Transverse colon (tissue), 4 donors: ENCODE measurements around the gene TAC3. TPM values are rescaled to one million over a fixed set of nuclear protein-coding genes. Genes with fewer than 3 reads are reported as not detected.

Experiments used
- DNase-seq: peaks from one replicate; pipeline ENCODE4 v3.0.0-alpha.2; 2019
- H3K27ac ChIP-seq, 4 donors: fragments of 200-600 bp; sonication (generic); 2 replicates each; pipeline ENCODE4 v1.5.1; 2016 to 2018; ENCODE audit warnings: inconsistent platforms in 4 of 4
- H3K27me3 ChIP-seq: fragments of 200-600 bp; sonication (generic); 2 replicates; pipeline ENCODE4 v1.5.1; 2017; ENCODE audit warnings: inconsistent platforms
- H3K36me3 ChIP-seq, 4 donors: fragments of 200-600 bp; sonication (generic); 2 replicates each; pipeline ENCODE4 v1.5.1; 2017 to 2019; ENCODE audit warnings: inconsistent platforms in 4 of 4
- H3K4me1 ChIP-seq, 4 donors: fragments of 200-600 bp; sonication (generic); 2 replicates each; pipeline ENCODE4 v1.5.1; 2017 to 2020; ENCODE audit warnings: inconsistent platforms in 4 of 4
- H3K4me3 ChIP-seq, 4 donors: fragments of 200-600 bp; sonication (generic); 1 replicate in 1 of 4; 2 replicates in 3 of 4; pipeline versions ENCODE4 v1.5.1 to v1.6.1; 2017 to 2019; ENCODE audit warnings: inconsistent platforms in 4 of 4
- H3K9me3 ChIP-seq, 2 donors: fragments of 200-600 bp; sonication (generic); 2 replicates each; pipeline ENCODE4 v1.5.1; 2017 to 2019; ENCODE audit warnings: inconsistent platforms in 2 of 2
- CTCF ChIP-seq, 5 experiments: fragments of 200-600 bp in 3 of 5; fragments of 450-650 bp in 2 of 5; sonication (generic) in 3 of 5; IDR thresholded peaks; 1 replicate in 2 of 5; 2 replicates in 3 of 5; pipeline ENCODE4 v1.5.1; 2016 to 2017; ENCODE audit warnings: antibody characterized with exemption in 5 of 5, inconsistent platforms in 3 of 5, mild to moderate bottlenecking in 2 of 5, moderate library complexity in 1 of 5
- EP300 ChIP-seq: sonication (generic); formaldehyde crosslinking; IDR thresholded peaks from one replicate; pipeline ENCODE4 v1.6.1; 2017; ENCODE audit warnings: antibody characterized with exemption, low read depth
- POLR2A ChIP-seq: fragments of 450-650 bp; IDR thresholded peaks from one replicate; pipeline ENCODE4 v1.6.1; 2016; ENCODE audit warnings: antibody characterized with exemption, mild to moderate bottlenecking, moderate library complexity
- POLR2AphosphoS5 ChIP-seq, 3 donors: sonication (generic); formaldehyde crosslinking; IDR thresholded peaks; one replicate each; pipeline ENCODE4 v1.6.1; 2016; ENCODE audit warnings: antibody characterized with exemption in 3 of 3
- WGBS, 2 donors: methylation state at CpG; one replicate each; pipeline ENCODE4 v1.1.5; 2018; ENCODE audit warnings: low coverage in 1 of 2; 5-methylcytosine and 5-hydroxymethylcytosine counted together
- in situ Hi-C, 4 donors: fragments of 200-750 bp; cut with MboI; loops; one replicate each; pipeline versions ENCODE4 v1.15.0 to v1.15.1; 2017; ENCODE audit warnings: low sequenced_read_pairs in 3 of 4, low pct_ligation_motif_present in 1 of 4, low pct_unique_long_range_greater_than_20kb in 1 of 4
- intact Hi-C: fragments of 100-400 bp; cut with DNase I; formaldehyde crosslinking; loops from one replicate; pipeline ENCODE4 v1.15.1; 2023; ENCODE audit warnings: low total_unique reads
- total RNA-seq, 4 donors: library from RNA; depleted of rRNA; stranded (reverse); fragments of >200 nt; gene quantifications; one replicate each; pipeline ENCODE4 v1.1.0, GENCODE V29; 2016

TAC3 gene
- total RNA-seq, 4 donors from 2014 or later: 2.5 to 47.1 (median 9.2) TPM; not detected in 1

GRCh38 chr12:57046086-57046791, 29.9 kb upstream of the TAC3 start:
- peaks cover 0 to 8% (median 0%) of the 10 kb centered on the region in 4 donors for H3K36me3 ChIP-seq
- H3K27me3 ChIP-seq: no peaks in the 10 kb centered on the region
- H3K4me1 ChIP-seq: peaks cover 7 to 30% (median 26%) of the 10 kb centered on the region in 4 donors
- H3K4me3 ChIP-seq: no peak overlapping the region
- in situ Hi-C loops: no loop called here
- no peaks in the 10 kb centered on the region for H3K9me3 ChIP-seq
- TF ChIP-seq CTCF (IDR thresholded peaks at IDR 0.05) (no peak), POLR2AphosphoS5 (IDR thresholded peaks at IDR 0.05) (no peak), EP300 (no peak), POLR2A (no peak)
- WGBS, 2 donors: 60 to 74% methylated on average over 2 to 6 of the region's 6 CpGs
- intact Hi-C loops: no loop called here
- no peak for DNase-seq
- H3K27ac ChIP-seq: no peak overlapping the region

- no peak for DNase-seq
- H3K4me1 ChIP-seq: peaks cover 7 to 18% (median 18%) of the 10 kb centered on the region in 4 donors
- no peak overlapping the region for H3K4me3 ChIP-seq
- intact Hi-C loops: no loop called here
- WGBS, 2 donors: 94 to 100% methylated on average over 2 to 3 of the region's 3 CpGs
- no peak overlapping the region for H3K27ac ChIP-seq
- H3K27me3 ChIP-seq: no peaks in the 10 kb centered on the region
- H3K36me3 ChIP-seq: peaks cover 0 to 8% (median 0%) of the 10 kb centered on the region in 4 donors
- H3K9me3 ChIP-seq: no peaks in the 10 kb centered on the region
- in situ Hi-C loops: no loop called here
- TF ChIP-seq POLR2AphosphoS5 (IDR thresholded peaks at IDR 0.05) (no peak), EP300 (no peak), CTCF (IDR thresholded peaks at IDR 0.05) (no peak), POLR2A (no peak)
These were observed 28.6 kb upstream of the TAC3 start for GRCh38 chr12:57044889-57045288.

- Histone ChIP-seq H3K36me3 (peaks cover 0 to 8% (median 0%) of the 10 kb centered on the region in 4 donors), H3K4me1 (peaks cover 7 to 18% (median 18%) of the 10 kb centered on the region in 4 donors), H3K27ac (no peak overlapping the region), H3K27me3 (no peaks in the 10 kb centered on the region), H3K9me3 (no peaks in the 10 kb centered on the region), H3K4me3 (no peak overlapping the region)
- intact Hi-C loops: no loop called here
- in situ Hi-C loops: no loop called here
- no peak for TF ChIP-seq POLR2A
- no peak for TF ChIP-seq CTCF (IDR thresholded peaks at IDR 0.05)
- no peak for TF ChIP-seq EP300
- TF ChIP-seq POLR2AphosphoS5 (IDR thresholded peaks at IDR 0.05): no peak
- DNase-seq: no peak
- 80 to 100% methylated on average over 2 to 6 of the region's 6 CpGs for WGBS, 2 donors
These were observed 28.1 kb upstream of the TAC3 start for GRCh38 chr12:57044468-57044867.

- TF ChIP-seq EP300: no peak
- TF ChIP-seq CTCF (IDR thresholded peaks at IDR 0.05): no peak
- TF ChIP-seq POLR2AphosphoS5 (IDR thresholded peaks at IDR 0.05): no peak
- no peak for DNase-seq
- WGBS, 2 donors: 96% methylated on average over 2 of the region's 2 CpGs; no CpG with 5 or more reads in 1 of the 2 donors
- Histone ChIP-seq H3K27me3 (no peaks in the 10 kb centered on the region), H3K27ac (no peak overlapping the region), H3K4me3 (no peak overlapping the region), H3K4me1 (peaks cover 5 to 9% (median 8%) of the 10 kb centered on the region in 4 donors), H3K9me3 (no peaks in the 10 kb centered on the region), H3K36me3 (peaks cover 0 to 8% (median 0%) of the 10 kb centered on the region in 4 donors)
- in situ Hi-C loops (no loop called here), intact Hi-C loops (no loop called here)
These were observed 26.4 kb upstream of the TAC3 start for GRCh38 chr12:57042695-57043094.
